Measurements from ENCODE around the gene GRIK4.

DNA sequence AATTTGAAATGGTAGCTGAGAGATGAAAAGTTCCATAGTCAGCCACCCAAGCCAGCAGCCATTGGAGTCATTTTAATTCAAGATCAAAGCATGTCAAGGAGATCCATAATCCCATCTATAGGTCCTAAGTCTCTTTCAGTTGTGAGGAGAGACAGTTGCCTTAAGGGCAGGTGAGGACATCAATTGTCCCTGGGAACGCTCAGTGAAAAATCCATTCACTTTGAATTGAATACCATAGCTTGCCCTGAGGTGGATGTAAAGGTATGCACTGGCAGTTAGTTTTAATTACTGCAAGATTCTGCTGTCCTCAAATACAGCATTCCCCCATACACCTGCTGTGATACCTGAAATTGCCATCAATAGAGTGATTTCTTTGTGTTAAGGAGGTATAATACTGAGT, 487.0 kb downstream of the GRIK4 start:
- TF ChIP-seq USF1 (CRISPR knock-in tag; IDR thresholded peaks at IDR 0.05) (no peak), MLX (CRISPR knock-in tag; IDR thresholded peaks at IDR 0.05) (no peak), PRDM15 (CRISPR knock-in tag; IDR thresholded peaks at IDR 0.05) (no peak), MYBL2 (CRISPR knock-in tag; IDR thresholded peaks at IDR 0.05) (no peak), NR3C1 (CRISPR knock-in tag; conservative IDR thresholded peaks at IDR 0.05; ENCODE audit: low read depth) (no peak), CREM (CRISPR knock-in tag; IDR thresholded peaks at IDR 0.05) (no peak), NFE2L1 (CRISPR knock-in tag; IDR thresholded peaks at IDR 0.05) (no peak), TP53 (CRISPR knock-in tag; IDR thresholded peaks at IDR 0.05) (no peak)
- TF ChIP-seq, protein P1, sequence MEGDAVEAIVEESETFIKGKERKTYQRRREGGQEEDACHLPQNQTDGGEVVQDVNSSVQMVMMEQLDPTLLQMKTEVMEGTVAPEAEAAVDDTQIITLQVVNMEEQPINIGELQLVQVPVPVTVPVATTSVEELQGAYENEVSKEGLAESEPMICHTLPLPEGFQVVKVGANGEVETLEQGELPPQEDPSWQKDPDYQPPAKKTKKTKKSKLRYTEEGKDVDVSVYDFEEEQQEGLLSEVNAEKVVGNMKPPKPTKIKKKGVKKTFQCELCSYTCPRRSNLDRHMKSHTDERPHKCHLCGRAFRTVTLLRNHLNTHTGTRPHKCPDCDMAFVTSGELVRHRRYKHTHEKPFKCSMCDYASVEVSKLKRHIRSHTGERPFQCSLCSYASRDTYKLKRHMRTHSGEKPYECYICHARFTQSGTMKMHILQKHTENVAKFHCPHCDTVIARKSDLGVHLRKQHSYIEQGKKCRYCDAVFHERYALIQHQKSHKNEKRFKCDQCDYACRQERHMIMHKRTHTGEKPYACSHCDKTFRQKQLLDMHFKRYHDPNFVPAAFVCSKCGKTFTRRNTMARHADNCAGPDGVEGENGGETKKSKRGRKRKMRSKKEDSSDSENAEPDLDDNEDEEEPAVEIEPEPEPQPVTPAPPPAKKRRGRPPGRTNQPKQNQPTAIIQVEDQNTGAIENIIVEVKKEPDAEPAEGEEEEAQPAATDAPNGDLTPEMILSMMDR (IDR thresholded peaks at IDR 0.05) = no peak
- TF ChIP-seq, protein P2, sequence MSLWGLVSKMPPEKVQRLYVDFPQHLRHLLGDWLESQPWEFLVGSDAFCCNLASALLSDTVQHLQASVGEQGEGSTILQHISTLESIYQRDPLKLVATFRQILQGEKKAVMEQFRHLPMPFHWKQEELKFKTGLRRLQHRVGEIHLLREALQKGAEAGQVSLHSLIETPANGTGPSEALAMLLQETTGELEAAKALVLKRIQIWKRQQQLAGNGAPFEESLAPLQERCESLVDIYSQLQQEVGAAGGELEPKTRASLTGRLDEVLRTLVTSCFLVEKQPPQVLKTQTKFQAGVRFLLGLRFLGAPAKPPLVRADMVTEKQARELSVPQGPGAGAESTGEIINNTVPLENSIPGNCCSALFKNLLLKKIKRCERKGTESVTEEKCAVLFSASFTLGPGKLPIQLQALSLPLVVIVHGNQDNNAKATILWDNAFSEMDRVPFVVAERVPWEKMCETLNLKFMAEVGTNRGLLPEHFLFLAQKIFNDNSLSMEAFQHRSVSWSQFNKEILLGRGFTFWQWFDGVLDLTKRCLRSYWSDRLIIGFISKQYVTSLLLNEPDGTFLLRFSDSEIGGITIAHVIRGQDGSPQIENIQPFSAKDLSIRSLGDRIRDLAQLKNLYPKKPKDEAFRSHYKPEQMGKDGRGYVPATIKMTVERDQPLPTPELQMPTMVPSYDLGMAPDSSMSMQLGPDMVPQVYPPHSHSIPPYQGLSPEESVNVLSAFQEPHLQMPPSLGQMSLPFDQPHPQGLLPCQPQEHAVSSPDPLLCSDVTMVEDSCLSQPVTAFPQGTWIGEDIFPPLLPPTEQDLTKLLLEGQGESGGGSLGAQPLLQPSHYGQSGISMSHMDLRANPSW (CRISPR knock-in tag; conservative IDR thresholded peaks at IDR 0.05; ENCODE audit: low read depth) = no peak
- TF ChIP-seq, protein P3, sequence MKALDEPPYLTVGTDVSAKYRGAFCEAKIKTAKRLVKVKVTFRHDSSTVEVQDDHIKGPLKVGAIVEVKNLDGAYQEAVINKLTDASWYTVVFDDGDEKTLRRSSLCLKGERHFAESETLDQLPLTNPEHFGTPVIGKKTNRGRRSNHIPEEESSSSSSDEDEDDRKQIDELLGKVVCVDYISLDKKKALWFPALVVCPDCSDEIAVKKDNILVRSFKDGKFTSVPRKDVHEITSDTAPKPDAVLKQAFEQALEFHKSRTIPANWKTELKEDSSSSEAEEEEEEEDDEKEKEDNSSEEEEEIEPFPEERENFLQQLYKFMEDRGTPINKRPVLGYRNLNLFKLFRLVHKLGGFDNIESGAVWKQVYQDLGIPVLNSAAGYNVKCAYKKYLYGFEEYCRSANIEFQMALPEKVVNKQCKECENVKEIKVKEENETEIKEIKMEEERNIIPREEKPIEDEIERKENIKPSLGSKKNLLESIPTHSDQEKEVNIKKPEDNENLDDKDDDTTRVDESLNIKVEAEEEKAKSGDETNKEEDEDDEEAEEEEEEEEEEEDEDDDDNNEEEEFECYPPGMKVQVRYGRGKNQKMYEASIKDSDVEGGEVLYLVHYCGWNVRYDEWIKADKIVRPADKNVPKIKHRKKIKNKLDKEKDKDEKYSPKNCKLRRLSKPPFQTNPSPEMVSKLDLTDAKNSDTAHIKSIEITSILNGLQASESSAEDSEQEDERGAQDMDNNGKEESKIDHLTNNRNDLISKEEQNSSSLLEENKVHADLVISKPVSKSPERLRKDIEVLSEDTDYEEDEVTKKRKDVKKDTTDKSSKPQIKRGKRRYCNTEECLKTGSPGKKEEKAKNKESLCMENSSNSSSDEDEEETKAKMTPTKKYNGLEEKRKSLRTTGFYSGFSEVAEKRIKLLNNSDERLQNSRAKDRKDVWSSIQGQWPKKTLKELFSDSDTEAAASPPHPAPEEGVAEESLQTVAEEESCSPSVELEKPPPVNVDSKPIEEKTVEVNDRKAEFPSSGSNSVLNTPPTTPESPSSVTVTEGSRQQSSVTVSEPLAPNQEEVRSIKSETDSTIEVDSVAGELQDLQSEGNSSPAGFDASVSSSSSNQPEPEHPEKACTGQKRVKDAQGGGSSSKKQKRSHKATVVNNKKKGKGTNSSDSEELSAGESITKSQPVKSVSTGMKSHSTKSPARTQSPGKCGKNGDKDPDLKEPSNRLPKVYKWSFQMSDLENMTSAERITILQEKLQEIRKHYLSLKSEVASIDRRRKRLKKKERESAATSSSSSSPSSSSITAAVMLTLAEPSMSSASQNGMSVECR (CRISPR knock-in tag; IDR thresholded peaks at IDR 0.05; ENCODE audit: borderline replicate concordance) = no peak

Measured in WTC11 (cell line).